Hematopoietic multipotent progenitor cell treated with erythropoietin and hydrocortisone succinate and interleukin-3 and kit ligand, for 15 days (in vitro differentiated cells): ENCODE data around the gene TAGLN.

Experiments used
- DNase-seq: peaks from one replicate; pipeline ENCODE4 v3.0.0-alpha.2; 2015; ENCODE audit warnings: low spot score

Gene TAGLN

GRCh38 chr11:117199053-117199915, at the start of gene TAGLN:
Gene TAGLN, plus strand, starts transcription at chr11:117199370. Its CDS starts 3,644 bp downstream, at chr11:117203014.
- no peak for DNase-seq

- DNase-seq: no peak
These were observed 47.1 kb upstream of the TAGLN start for GRCh38 chr11:117152066-117152465.

- no peak for DNase-seq
These were observed 44.7 kb upstream of the TAGLN start for GRCh38 chr11:117154468-117154867.

- DNase-seq: no peak
These were observed 41.7 kb upstream of the TAGLN start for GRCh38 chr11:117157507-117157906.

GRCh38 chr11:117159892-117160291, 39.3 kb upstream of the TAGLN start:
- no peak for DNase-seq

GRCh38 chr11:117160826-117161225, 38.3 kb upstream of the TAGLN start:
- DNase-seq: peak; percentile 27

- DNase-seq: no peak
These were observed 32.7 kb upstream of the TAGLN start for GRCh38 chr11:117166491-117166890.

- DNase-seq: no peak
These were observed 29.4 kb upstream of the TAGLN start for GRCh38 chr11:117169736-117170135.

GRCh38 chr11:117170210-117170609, 29.0 kb upstream of the TAGLN start:
- DNase-seq: no peak

GRCh38 chr11:117171007-117171403, 28.2 kb upstream of the TAGLN start:
- DNase-seq: no peak

GRCh38 chr11:117171404-117172061, 27.6 kb upstream of the TAGLN start:
- no peak for DNase-seq

GRCh38 chr11:117172724-117173421, 26.3 kb upstream of the TAGLN start:
- no peak for DNase-seq

- DNase-seq: no peak
These were observed 24.1 kb upstream of the TAGLN start for GRCh38 chr11:117175104-117175503.

- DNase-seq: no peak
These were observed 23.4 kb upstream of the TAGLN start for GRCh38 chr11:117175781-117176180.

- no peak for DNase-seq
These were observed 23.0 kb upstream of the TAGLN start for GRCh38 chr11:117176186-117176585.

GRCh38 chr11:117177534-117178209, 21.5 kb upstream of the TAGLN start:
- DNase-seq: no peak

- DNase-seq: peak; percentile 91
These were observed 20.7 kb upstream of the TAGLN start, which contains the start of gene SIDT2 for GRCh38 chr11:117178210-117179034. Gene SIDT2, plus strand, starts transcription at chr11:117178743. Its CDS starts 521 bp downstream, at chr11:117179264.

GRCh38 chr11:117179048-117179999, 19.8 kb upstream of the TAGLN start:
- peak; percentile 51 for DNase-seq

GRCh38 chr11:117180020-117180419, 19.1 kb upstream of the TAGLN start:
- no peak for DNase-seq
